ENCODE measurements around the gene TSR3.

GRCh38 chr16:1349951-1350350 lies 1.7 kb downstream of the TSR3 start:
- TF ChIP-seq CTCF (IDR thresholded peaks at IDR 0.05) (no peak), POLR2A (IDR thresholded peaks at IDR 0.05) (no peak)
